PC-3 (cell line): ENCODE results near the gene AUP1. TPM values are rescaled to one million over a fixed set of nuclear protein-coding genes. Genes with fewer than 3 reads are reported as not detected.

Source experiments
- ATAC-seq: fragments of 200-7000 bp; cut with Tn5 transposase; 2 replicates; pipeline ENCODE4 v1.9.1; 2020; ENCODE audit warnings: mild to moderate bottlenecking, moderate library complexity
- BruUV-seq: library from RNA; stranded (reverse); fragments of 400-500 nt; replicated peaks from 2 replicates; lab custom pipeline; 2021; lab: Mats Ljungman, UMichigan
- CTCF ChIA-PET: fragments of 300-600 bp; sonication (Branson Sonifier 250); formaldehyde crosslinking; loops from one replicate; lab custom pipeline; 2022; ENCODE audit warnings: antibody characterized with exemption; lab: Charles Lee
- POLR2A ChIA-PET: fragments of 300-600 bp; sonication (Branson Sonifier 250); formaldehyde crosslinking; loops from one replicate; lab custom pipeline; 2022; ENCODE audit warnings: antibody characterized with exemption; ENCODE audit not compliant: unreplicated experiment; lab: Charles Lee
- DNase-seq: peaks from one replicate; pipeline ENCODE4 v3.0.0-alpha.2; 2015
- H2AFZ ChIP-seq: fragments of 300-600 bp; sonication (generic); 2 replicates; pipeline ENCODE4 v1.6.0; 2016; ENCODE audit warnings: antibody characterized with exemption, low read length
- H3F3A ChIP-seq: fragments of 300-600 bp; sonication (generic); one replicate; pipeline ENCODE4 v1.6.0; 2017; ENCODE audit warnings: antibody characterized with exemption, low read length, control low read depth, mild to moderate bottlenecking; ENCODE audit not compliant: unreplicated experiment
- H3K27ac ChIP-seq: fragments of 300-600 bp; sonication (generic); 2 replicates; pipeline ENCODE4 v1.5.1; 2016; ENCODE audit warnings: mild to moderate bottlenecking, low read length
- H3K27me3 ChIP-seq: fragments of 300-600 bp; sonication (generic); 2 replicates; pipeline ENCODE4 v1.6.1; 2016; ENCODE audit warnings: low read length, mixed read lengths
- H3K36me3 ChIP-seq: fragments of 300-600 bp; sonication (generic); 2 replicates; pipeline ENCODE4 v1.6.1; 2016; ENCODE audit warnings: low read depth, mixed run types, low read length, mixed read lengths
- H3K4me1 ChIP-seq: fragments of 300-600 bp; sonication (generic); 2 replicates; pipeline ENCODE4 v1.5.1; 2016; ENCODE audit warnings: low read length; ENCODE audit not compliant: insufficient read depth
- H3K4me2 ChIP-seq: fragments of 300-600 bp; sonication (generic); 2 replicates; pipeline ENCODE4 v1.6.0; 2016; ENCODE audit warnings: low read length
- H3K4me3 ChIP-seq: fragments of 300-600 bp; sonication (generic); 2 replicates; pipeline ENCODE4 v1.5.1; 2016; ENCODE audit warnings: mild to moderate bottlenecking, low read length, mixed read lengths
- H3K79me2 ChIP-seq: fragments of 300-600 bp; sonication (generic); 2 replicates; pipeline ENCODE4 v1.6.1; 2017; ENCODE audit warnings: low read length, mixed read lengths
- H3K9ac ChIP-seq: fragments of 300-600 bp; sonication (generic); 2 replicates; pipeline ENCODE4 v1.6.0; 2016; ENCODE audit warnings: mild to moderate bottlenecking, low read length
- H3K9me2 ChIP-seq: fragments of 300-600 bp; sonication (generic); replicated peaks from 2 replicates; pipeline ENCODE4 v1.6.1; 2016; ENCODE audit warnings: mixed run types, low read length, mixed read lengths
- H3K9me3 ChIP-seq: fragments of 300-600 bp; sonication (generic); 2 replicates; pipeline ENCODE4 v1.6.1; 2016; ENCODE audit warnings: low read length, mixed read lengths
- H4K20me1 ChIP-seq: fragments of 300-600 bp; sonication (generic); 2 replicates; pipeline ENCODE4 v1.6.1; 2016; ENCODE audit warnings: low read length, mixed read lengths
- EZH2 ChIP-seq: fragments of 300-600 bp; sonication (generic); IDR thresholded peaks from one replicate; pipeline ENCODE4 v1.6.1; 2017; ENCODE audit warnings: antibody characterized with exemption, mild to moderate bottlenecking, low read length; ENCODE audit not compliant: unreplicated experiment
- EZH2phosphoT487 ChIP-seq: fragments of 300-600 bp; sonication (generic); IDR thresholded peaks from 2 replicates; pipeline ENCODE4 v1.6.1; 2018; ENCODE audit warnings: mild to moderate bottlenecking, antibody characterized with exemption, low read length, borderline replicate concordance
- intact Hi-C: fragments of 100-400 bp; cut with micrococcal nuclease; formaldehyde crosslinking; loops from 2 replicates; pipeline ENCODE4 v1.9.0; 2023
- total RNA-seq: library from RNA; depleted of rRNA; stranded (reverse); fragments of >200 nt; gene quantifications from 2 replicates; pipeline ENCODE4 v1.2.3, GENCODE V29; 2014
- TF ChIP-seq, protein P1 (sequence below): fragments of 300-600 bp; sonication (generic); conservative IDR thresholded peaks from 2 replicates; pipeline ENCODE4 v1.5.1; 2017; ENCODE audit warnings: antibody characterized with exemption, low read depth, mild to moderate bottlenecking, low read length

The AUP1 gene
- total RNA-seq, 1 experiment from 2014 or later = 233 TPM

DNA sequence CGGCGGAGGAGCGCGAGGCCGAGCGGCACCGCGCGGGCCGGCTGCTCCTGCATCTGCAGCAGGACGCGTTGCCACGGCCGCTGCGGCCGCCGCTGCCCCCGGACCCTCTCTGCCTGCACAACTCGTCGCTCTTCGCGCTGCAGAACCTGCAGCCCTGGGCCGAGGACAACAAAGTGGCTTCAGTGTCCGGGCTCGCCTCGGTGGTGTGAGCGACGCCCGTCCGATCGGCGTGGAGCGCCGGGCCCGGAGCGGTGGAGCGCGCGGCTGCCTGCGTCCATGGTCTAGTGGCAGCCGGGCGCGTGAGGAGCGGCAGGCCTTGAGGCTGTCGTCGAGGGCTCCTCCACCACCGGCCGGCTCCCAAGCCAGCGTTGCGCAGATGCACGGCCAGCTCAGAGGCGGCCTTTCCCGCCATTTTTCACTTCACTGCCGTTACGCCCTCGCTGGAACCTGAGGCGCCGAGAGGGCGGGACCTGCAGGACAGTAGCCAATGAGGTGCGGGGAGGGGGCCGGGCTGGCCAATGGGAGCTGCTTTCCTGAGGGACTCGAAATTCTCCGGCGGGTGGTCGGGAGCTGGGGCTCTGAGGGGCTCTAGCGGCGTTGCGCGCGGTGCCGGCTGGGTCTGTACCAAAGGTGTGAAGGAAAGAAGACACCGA, 13.4 kb downstream of the AUP1 start:
- Histone ChIP-seq H3K36me3 (no peaks in the 10 kb centered on the region), H3K4me3 (no peak overlapping the region), H3K27me3 (no peaks in the 10 kb centered on the region), H3K4me2 (no peak overlapping the region), H3K9me3 (no peaks in the 10 kb centered on the region), H3F3A (no peaks in the 10 kb centered on the region), H2AFZ (no peak overlapping the region), H3K79me2 (no peaks in the 10 kb centered on the region), H3K4me1 (0 out of 2 replicates have a peak, but pooled peaks cover 3% of the 10 kb centered on the region), H3K9ac (no peak overlapping the region), H3K27ac (no peak overlapping the region), H4K20me1 (no peaks in the 10 kb centered on the region), H3K9me2 (no peaks in the 10 kb centered on the region)
- BruUV-seq = no TSS peak
- no peak for TF ChIP-seq EZH2
- TF ChIP-seq, protein P1, sequence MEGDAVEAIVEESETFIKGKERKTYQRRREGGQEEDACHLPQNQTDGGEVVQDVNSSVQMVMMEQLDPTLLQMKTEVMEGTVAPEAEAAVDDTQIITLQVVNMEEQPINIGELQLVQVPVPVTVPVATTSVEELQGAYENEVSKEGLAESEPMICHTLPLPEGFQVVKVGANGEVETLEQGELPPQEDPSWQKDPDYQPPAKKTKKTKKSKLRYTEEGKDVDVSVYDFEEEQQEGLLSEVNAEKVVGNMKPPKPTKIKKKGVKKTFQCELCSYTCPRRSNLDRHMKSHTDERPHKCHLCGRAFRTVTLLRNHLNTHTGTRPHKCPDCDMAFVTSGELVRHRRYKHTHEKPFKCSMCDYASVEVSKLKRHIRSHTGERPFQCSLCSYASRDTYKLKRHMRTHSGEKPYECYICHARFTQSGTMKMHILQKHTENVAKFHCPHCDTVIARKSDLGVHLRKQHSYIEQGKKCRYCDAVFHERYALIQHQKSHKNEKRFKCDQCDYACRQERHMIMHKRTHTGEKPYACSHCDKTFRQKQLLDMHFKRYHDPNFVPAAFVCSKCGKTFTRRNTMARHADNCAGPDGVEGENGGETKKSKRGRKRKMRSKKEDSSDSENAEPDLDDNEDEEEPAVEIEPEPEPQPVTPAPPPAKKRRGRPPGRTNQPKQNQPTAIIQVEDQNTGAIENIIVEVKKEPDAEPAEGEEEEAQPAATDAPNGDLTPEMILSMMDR = no peak
- no peak for TF ChIP-seq EZH2phosphoT487
- no peak for DNase-seq
- ATAC-seq = no peak
- intact Hi-C loops = no loop called here
- ChIA-PET CTCF (no interaction called here), POLR2A (no interaction called here)

GRCh38 chr2:74515271-74515980, 14.1 kb downstream of the AUP1 start:
- CTCF ChIA-PET = no interaction called here
- Histone ChIP-seq H3K4me3 (no peak overlapping the region), H3K36me3 (no peaks in the 10 kb centered on the region), H3K79me2 (no peaks in the 10 kb centered on the region), H3K9ac (no peak overlapping the region), H4K20me1 (no peaks in the 10 kb centered on the region), H2AFZ (no peak overlapping the region), H3K27ac (no peak overlapping the region), H3K27me3 (no peaks in the 10 kb centered on the region), H3F3A (no peaks in the 10 kb centered on the region), H3K9me2 (no peaks in the 10 kb centered on the region), H3K4me1 (0 out of 2 replicates have a peak, but pooled peaks cover 3% of the 10 kb centered on the region), H3K9me3 (no peaks in the 10 kb centered on the region), H3K4me2 (no peak overlapping the region)
- TF ChIP-seq EZH2 = no peak
- TF ChIP-seq EZH2phosphoT487 = no peak
- TF ChIP-seq, protein P1 = no peak
- ATAC-seq = no peak
- no peak for DNase-seq
- POLR2A ChIA-PET = no interaction called here
- intact Hi-C loops = no loop called here
- BruUV-seq = no TSS peak
